Prostate gland (tissue), 2 donors: ENCODE results near the gene SSBP1. TPM values are rescaled to one million over a fixed set of nuclear protein-coding genes. Genes with fewer than 3 reads are reported as not detected.

Source experiments
- DNase-seq: peaks from one replicate; pipeline ENCODE4 v3.0.0-alpha.2; 2019; ENCODE audit warnings: low spot score
- H3K27ac ChIP-seq, 2 donors: fragments of 200-600 bp; sonication (generic); 2 replicates each; pipeline ENCODE4 v1.5.1; 2017 to 2019
- H3K27me3 ChIP-seq: fragments of 200-600 bp; sonication (generic); replicated peaks from 2 replicates; pipeline ENCODE4 v1.5.1; 2019; ENCODE audit not compliant: insufficient read depth
- H3K36me3 ChIP-seq, 2 donors: fragments of 200-600 bp; sonication (generic); 1 replicate in 1 of 2; 2 replicates in 1 of 2; pipeline versions ENCODE4 v1.5.1 to v1.8.1; 2017 to 2019
- H3K4me1 ChIP-seq: fragments of 200-600 bp; sonication (generic); replicated peaks from 2 replicates; pipeline ENCODE4 v1.5.1; 2019
- H3K4me3 ChIP-seq, 2 donors: fragments of 200-600 bp; sonication (generic); 2 replicates each; pipeline ENCODE4 v1.5.1; 2017 to 2019
- H3K9me3 ChIP-seq: fragments of 200-600 bp; sonication (generic); 2 replicates; pipeline ENCODE4 v1.5.1; 2017
- CTCF ChIP-seq, 4 experiments: fragments of 200-600 bp in 2 of 4; fragments of 450-650 bp in 2 of 4; sonication (generic) in 2 of 4; IDR thresholded peaks; 1 replicate in 3 of 4; 2 replicates in 1 of 4; pipeline ENCODE4 v1.5.1; 2016 to 2019; ENCODE audit warnings: antibody characterized with exemption in 4 of 4, mild to moderate bottlenecking in 2 of 4, moderate library complexity in 2 of 4
- POLR2A ChIP-seq: fragments of 450-650 bp; IDR thresholded peaks from one replicate; pipeline ENCODE4 v1.6.1; 2016; ENCODE audit warnings: antibody characterized with exemption, mild to moderate bottlenecking
- POLR2AphosphoS5 ChIP-seq: sonication (generic); formaldehyde crosslinking; IDR thresholded peaks from one replicate; pipeline ENCODE4 v1.6.1; 2017; ENCODE audit warnings: antibody characterized with exemption
- WGBS: methylation state at CpG from one replicate; pipeline ENCODE4 v1.1.5; 2018; 5-methylcytosine and 5-hydroxymethylcytosine counted together
- intact Hi-C: fragments of 100-400 bp; cut with DNase I; formaldehyde crosslinking; loops from one replicate; pipeline ENCODE4 v1.14.2; 2022
- total RNA-seq, 2 donors: library from RNA; depleted of rRNA; stranded (reverse); fragments of >200 nt; gene quantifications; one replicate each; pipeline ENCODE4 v1.1.0, GENCODE V29; 2016

Gene SSBP1
- total RNA-seq, 2 donors from 2014 or later, result 109 to 115 TPM

- no peaks in the 10 kb centered on the region for H3K4me1 ChIP-seq
- whole genome bisulfite sequencing, result 86% methylated on average over 20 of the region's 24 CpGs
- H3K4me3 ChIP-seq, result no peak overlapping the region
- no peaks in the 10 kb centered on the region for H3K9me3 ChIP-seq
- H3K36me3 ChIP-seq, result no peaks in the 10 kb centered on the region
- TF ChIP-seq POLR2A, result no peak
- TF ChIP-seq POLR2AphosphoS5, result no peak
- no peak for TF ChIP-seq CTCF (IDR thresholded peaks at IDR 0.05)
- no peaks in the 10 kb centered on the region for H3K27me3 ChIP-seq
- DNase-seq, result no peak
- H3K27ac ChIP-seq, result no peak overlapping the region
- intact Hi-C loops, result no loop called here
These were observed 6.5 kb upstream of the SSBP1 start for GRCh38 chr7:141731476-141732149.

- no peak for DNase-seq
- H3K27ac ChIP-seq, result peak overlapping the region; percentile 78 to 84
These were observed 881 bp upstream of the SSBP1 start for GRCh38 chr7:141737118-141737835.

GRCh38 chr7:141738592-141739013 is 445 bp downstream of the SSBP1 start:
- peak overlapping the region; percentile 78 to 84 for H3K27ac ChIP-seq
- intact Hi-C loops, result no loop called here

More at GRCh38 chr7:141737118-141737835, 881 bp upstream of the SSBP1 start:
- TF ChIP-seq CTCF (IDR thresholded peaks at IDR 0.05) (no peak), POLR2AphosphoS5 (no peak), POLR2A (no peak)
- intact Hi-C loops, result no loop called here
- Histone ChIP-seq H3K27me3 (no peaks in the 10 kb centered on the region), H3K9me3 (no peaks in the 10 kb centered on the region), H3K36me3 (no peaks in the 10 kb centered on the region), H3K4me3 (peak overlapping the region; percentile 63 to 74), H3K4me1 (peaks cover 9% of the 10 kb centered on the region)
- WGBS, result 66% methylated on average over 11 of the region's 11 CpGs

GRCh38 chr7:141739250-141739649 is 1.1 kb downstream of the SSBP1 start:
- Histone ChIP-seq H3K9me3 (no peaks in the 10 kb centered on the region), H3K27me3 (no peaks in the 10 kb centered on the region), H3K27ac (no peak overlapping the region), H3K36me3 (peaks cover 0 to 9% of the 10 kb centered on the region in 2 donors), H3K4me1 (peaks cover 9% of the 10 kb centered on the region), H3K4me3 (no peak overlapping the region)
- intact Hi-C loops, result no loop called here
- no peak for TF ChIP-seq CTCF (IDR thresholded peaks at IDR 0.05)
- TF ChIP-seq POLR2AphosphoS5, result no peak
- no peak for TF ChIP-seq POLR2A
- WGBS, result 64% methylated on average over 3 of the region's 3 CpGs
- DNase-seq, result no peak

More at GRCh38 chr7:141738592-141739013, 445 bp downstream of the SSBP1 start:
- DNase-seq, result no peak
- H3K36me3 ChIP-seq, result peaks cover 0 to 5% of the 10 kb centered on the region in 2 donors
- no peaks in the 10 kb centered on the region for H3K9me3 ChIP-seq
- H3K27me3 ChIP-seq, result no peaks in the 10 kb centered on the region
- peaks cover 9% of the 10 kb centered on the region for H3K4me1 ChIP-seq
- WGBS, result 1% methylated on average over 6 of the region's 6 CpGs
- peak overlapping the region; percentile 63 to 74 for H3K4me3 ChIP-seq
- TF ChIP-seq CTCF (IDR thresholded peaks at IDR 0.05) (no peak), POLR2AphosphoS5 (no peak), POLR2A (no peak)
